ENCODE measurements around the gene LINGO1.

Gene LINGO1, protein sequence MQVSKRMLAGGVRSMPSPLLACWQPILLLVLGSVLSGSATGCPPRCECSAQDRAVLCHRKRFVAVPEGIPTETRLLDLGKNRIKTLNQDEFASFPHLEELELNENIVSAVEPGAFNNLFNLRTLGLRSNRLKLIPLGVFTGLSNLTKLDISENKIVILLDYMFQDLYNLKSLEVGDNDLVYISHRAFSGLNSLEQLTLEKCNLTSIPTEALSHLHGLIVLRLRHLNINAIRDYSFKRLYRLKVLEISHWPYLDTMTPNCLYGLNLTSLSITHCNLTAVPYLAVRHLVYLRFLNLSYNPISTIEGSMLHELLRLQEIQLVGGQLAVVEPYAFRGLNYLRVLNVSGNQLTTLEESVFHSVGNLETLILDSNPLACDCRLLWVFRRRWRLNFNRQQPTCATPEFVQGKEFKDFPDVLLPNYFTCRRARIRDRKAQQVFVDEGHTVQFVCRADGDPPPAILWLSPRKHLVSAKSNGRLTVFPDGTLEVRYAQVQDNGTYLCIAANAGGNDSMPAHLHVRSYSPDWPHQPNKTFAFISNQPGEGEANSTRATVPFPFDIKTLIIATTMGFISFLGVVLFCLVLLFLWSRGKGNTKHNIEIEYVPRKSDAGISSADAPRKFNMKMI

GRCh38 chr15:77632534-77633133, at the start of gene LINGO1:
Gene LINGO1 (minus strand): TSS chr15:77632912. CDS start chr15:77632315, 597 bp downstream.
- no peak for DNase-seq (ENCODE audit: low read depth in 2 of 2)

DNA sequence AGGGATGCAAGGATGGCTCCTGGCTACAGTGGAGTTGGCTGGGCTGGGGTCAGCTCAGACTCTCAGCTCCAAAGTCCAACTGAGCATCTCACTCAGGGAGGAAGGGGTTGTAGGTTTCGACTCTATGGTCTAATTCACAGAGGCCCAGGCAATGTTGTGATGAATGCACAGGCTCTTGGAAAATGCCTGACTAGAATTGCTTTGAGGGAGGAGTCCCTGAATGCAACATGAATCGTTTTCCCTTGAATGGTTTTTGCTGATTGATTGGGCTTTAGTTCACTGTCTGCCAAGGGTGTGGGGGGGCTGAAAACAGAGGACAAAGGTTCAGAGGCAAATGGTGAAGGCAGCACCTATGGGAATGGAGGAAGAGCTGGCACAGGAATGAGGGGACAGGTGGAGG, 48.6 kb upstream of the LINGO1 start:
- DNase-seq (ENCODE audit: low read depth in 2 of 2), result no peak

DNA sequence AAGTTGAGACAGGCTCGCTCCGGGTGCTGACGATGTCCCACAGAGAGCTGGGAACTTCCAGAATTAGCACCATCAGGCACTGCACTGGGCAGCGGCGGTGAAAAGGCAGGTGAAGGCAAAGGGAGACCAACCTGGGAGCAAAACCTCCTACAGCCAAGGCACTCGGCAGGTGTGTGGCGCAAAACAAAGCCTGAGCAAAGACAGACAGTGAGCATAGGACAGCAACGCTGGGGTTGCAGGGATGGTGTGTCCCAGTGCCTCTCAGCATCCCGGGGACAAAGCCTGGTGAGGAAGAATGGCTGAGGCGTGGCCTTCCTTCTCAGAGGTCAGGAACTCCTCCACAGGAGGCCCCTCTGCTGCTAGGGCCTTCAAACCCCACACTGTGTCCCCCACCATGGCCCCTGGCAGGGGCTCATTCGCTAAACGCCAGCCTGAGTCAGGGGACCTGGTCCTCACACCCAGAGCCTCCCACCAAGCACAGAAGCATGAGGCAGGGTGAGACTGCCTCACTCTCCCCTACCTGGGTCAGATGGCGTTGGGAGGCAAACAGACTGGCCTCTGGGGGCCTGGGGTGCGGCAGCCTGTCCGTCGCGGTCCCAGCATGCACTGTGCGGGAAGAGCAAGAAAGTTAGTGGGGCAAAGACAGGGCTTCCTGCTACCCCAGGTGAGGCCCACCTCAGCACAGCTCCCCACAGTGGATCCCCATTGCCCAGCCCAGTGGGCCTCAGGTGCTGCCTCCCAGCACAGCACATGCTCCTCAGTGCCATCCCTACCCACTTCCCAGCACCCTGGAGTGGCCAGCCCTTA, 44.1 kb upstream of the LINGO1 start:
- no peak for DNase-seq (ENCODE audit: low read depth in 2 of 2)

DNA sequence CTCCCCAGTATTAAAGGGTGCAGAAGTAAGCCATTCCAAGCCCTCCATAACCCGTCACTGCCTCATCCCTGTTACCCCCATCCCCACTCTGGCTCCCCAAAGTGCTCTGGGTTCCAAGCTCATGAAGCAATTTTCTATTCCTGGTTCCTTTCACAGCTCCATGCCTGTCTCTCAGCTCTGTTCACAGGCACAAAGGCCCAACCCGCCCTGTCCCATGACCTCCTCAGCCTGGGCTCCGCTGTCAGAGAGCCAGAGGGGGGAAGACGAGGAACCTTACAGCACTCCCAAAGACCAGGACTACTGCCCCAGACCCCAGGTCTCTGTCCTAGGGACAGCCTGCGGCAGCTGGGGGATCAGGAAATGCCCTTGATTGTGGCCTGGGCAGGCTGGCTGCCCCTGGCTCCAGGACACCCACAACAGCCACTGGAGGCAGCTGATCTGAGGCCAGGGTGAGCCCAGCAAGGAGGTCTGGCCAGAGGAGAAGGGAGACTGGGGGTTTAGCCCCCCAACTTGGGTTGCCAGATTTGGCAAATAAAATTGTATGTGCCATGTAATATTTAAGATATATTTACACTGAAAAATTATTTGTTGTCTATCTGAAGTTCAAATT, 43.2 kb upstream of the LINGO1 start:
- no peak for DNase-seq (ENCODE audit: low read depth in 2 of 2)

DNA sequence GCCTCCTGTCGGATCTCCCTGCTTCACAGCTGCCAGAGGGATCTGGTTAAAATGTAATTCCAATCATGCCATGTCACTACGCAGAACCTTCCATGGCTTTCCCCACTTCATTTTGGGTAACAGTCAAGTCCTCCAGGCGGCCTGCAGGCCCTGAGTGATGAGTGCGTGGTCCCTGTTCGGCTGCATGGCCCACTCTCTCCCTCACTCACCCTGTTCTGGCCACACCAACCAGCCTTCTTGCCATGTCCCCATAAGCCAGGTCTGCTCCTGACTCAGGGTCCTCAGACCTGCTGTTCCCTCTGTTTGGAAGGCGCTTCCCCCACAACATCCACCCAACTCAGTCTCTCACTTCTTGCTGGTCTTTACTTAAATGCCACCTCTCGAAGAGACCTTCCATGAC, 41.6 kb upstream of the LINGO1 start:
- no peak for DNase-seq (ENCODE audit: low read depth in 2 of 2)

GRCh38 chr15:77673866-77674265, 41.2 kb upstream of the LINGO1 start:
- DNase-seq (ENCODE audit: low read depth in 2 of 2), result no peak

GRCh38 chr15:77672135-77672534, 39.4 kb upstream of the LINGO1 start:
- no peak for DNase-seq (ENCODE audit: low read depth in 2 of 2)

- DNase-seq (ENCODE audit: low read depth in 2 of 2), result no peak
Observed at GRCh38 chr15:77671362-77672056, 38.8 kb upstream of the LINGO1 start.

DNA sequence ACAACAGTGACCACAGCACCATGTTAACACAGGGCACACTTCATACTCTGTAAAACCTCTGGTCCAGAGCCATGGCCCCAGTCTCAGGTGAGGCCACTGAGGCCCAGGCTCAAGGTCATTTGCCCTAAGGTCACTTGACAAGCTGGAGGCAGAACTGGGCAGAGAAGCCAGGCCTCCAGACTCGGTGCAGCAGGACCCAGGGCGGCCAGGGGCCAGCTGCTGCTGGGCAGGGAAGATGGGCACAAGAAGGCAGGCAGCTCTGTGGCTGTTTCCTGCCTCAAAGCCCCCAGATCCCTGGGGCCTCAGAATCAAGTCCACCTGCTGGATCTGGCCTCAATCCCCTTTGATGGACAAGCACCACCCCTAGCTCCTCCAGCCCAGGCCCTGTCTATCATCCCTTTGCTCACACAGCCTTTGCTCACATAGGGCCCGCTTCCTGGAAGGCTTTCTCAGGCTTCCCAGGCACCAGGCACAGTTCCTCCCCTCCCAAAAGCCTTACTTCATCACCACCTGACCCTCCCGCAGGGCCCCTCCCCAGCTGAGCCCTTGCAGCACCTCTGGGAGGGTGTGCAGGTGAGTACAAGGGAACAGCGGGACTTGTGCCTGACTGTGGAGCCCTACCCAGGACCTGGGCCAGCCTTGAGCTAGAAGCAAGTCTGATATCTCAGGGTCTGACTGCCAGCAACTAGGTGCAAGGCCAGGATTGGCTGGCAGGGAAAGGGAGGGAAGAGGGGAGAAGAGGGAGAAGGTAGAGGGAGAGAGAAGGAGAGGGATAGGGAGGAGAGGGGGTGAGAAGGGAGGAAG, 38.0 kb upstream of the LINGO1 start:
- no peak for DNase-seq (ENCODE audit: low read depth in 2 of 2)

DNA sequence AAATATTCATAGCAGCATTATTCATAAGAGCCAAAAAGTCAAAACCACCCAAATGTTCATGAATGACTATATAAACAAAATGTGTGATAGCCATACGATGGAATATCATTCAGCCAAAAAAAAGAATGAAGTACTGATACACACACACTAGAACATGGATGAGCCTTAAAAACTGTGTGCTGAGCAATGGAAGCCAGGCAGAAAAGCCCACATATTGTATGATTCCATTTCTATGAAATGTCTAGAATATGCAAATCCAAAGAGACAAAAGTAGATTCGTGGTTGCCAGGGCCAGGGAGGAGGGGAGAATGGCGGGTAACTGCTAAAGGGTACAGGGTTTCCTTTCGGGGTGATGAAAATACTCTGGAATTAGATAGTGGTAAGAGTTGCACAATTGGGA, 37.2 kb upstream of the LINGO1 start:
- no peak for DNase-seq (ENCODE audit: low read depth in 2 of 2)

DNA sequence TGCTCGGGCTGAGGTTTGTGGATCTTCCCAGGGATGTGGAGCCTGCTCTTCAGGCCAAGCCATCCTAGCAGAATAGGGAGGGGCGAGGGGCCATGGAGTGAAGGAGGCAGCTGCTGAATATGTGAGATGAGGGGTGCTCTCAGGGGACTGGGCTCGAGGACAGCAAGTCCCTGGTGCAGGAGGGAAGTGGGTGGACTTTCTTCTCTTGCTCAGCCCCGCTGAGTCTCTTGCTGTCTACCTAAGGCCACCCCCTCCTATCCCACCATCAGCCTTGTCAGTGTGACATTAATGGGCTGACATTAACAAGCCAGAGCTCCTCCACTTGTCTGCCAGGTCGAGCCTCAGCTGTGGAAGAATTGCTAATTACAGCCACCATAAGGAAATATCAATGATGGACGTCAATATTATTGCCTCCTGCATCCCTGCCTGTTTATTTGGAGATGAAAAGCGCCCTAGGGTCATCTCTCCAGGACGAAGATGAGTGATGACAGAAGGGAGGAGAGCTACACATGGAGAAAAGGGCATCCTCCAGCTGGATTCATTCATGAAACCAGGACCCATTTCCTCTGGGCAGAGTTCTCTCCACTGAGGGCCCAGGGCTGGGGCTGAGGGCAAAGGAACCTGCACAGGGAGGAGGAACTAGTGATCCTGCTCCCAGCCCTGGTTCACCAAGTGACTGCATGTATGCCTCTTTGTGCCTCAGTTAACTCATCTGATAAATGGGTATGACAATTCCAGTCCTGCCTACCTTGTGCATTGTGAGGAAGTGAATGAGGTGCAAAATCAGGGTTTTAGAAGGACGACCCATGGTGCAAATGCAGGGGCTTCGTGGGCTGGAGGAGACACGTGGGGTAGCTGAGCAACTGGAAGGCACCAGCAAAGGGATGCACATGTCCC, 34.9 kb upstream of the LINGO1 start:
- no peak for DNase-seq (ENCODE audit: low read depth in 2 of 2)

- no peak for DNase-seq (ENCODE audit: low read depth in 2 of 2)
Observed at GRCh38 chr15:77666296-77666660, 33.6 kb upstream of the LINGO1 start.

DNA sequence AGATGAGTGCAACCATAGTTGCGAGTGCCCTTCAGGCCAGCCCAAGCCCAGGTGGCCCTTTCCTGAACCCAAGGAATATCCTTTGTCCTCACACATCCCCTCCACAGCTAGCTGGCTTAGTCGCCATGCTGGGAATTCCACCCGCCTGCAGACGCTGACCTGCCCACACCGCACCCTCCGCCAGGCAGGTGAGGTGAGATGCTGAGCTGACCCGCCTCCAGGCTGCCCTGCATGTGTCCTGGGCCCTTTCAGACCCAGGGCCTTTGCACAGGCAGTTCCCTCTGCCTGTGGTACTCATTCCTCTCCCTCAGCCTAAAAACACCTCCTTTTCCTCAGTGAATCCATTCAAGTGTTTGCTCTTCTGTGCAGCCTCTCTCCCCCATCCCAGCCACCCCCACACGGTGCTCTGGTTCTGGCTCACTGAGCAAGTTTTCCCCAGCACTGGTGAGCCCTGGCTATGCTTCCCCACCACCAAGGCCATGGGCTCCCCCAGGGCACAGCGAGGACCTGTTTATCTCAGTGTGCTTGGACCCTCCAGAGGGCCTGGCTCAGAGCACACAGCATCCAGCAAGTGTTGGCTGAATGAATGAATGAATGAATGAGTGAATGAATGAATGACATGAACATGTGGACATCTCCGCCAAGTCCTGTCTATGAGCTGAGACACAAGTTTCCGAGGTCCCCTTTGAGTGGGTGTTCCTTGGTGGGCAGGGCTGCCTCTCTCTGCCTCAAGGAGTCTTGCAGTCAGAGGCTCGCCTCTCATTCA, 33.0 kb upstream of the LINGO1 start:
- no peak for DNase-seq (ENCODE audit: low read depth in 2 of 2)

DNA sequence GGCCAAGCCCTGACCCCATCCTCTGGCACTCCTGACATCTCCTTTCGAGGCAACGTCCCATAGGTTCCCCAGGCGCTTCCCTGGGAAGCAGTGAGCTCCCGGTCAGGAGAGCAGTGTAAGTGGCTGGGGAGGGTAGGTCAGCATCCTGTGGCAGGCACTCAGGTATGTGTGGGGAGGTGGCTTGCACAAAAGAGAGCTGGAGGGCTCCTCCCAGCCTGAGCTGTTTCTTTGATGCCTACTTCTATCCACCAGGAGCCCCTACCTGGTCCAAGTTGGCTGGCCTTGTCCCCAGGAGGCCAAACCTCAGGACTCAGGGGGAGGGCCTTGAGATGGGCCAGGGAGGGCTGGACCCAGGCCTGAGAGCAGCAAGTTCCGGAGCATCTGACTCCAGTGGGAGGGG, 31.7 kb upstream of the LINGO1 start:
- no peak for DNase-seq (ENCODE audit: low read depth in 2 of 2)

DNA sequence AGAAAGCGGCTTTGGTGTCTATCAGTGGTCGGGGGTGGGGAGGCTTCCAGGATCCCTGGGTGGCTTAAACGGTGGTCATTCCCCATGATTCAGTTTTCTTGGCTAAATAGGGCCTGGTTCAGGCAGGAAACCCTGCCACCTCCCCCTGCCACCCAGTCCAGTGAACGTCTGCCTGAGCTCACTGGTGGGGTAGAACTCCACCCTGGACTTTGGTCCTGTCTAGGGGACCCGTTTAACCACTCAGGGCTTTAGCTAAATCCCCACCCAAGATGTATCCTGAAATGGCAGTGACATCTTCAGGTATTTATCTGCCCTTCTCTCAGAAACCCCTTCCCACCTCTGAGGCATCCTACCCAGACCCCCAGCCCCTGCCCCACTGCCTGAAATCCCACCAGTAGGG, 30.5 kb upstream of the LINGO1 start:
- no peak for DNase-seq (ENCODE audit: low read depth in 2 of 2)

GRCh38 chr15:77659350-77660321, 26.9 kb upstream of the LINGO1 start:
- DNase-seq (ENCODE audit: low read depth in 2 of 2), result peak; percentile 3 to 5

GRCh38 chr15:77658304-77658703, 25.6 kb upstream of the LINGO1 start:
- DNase-seq (ENCODE audit: low read depth in 2 of 2), result no peak
